K562 (cell line): ENCODE results near the gene RAB11FIP2.

Source experiments
- HDAC1 ChIP-seq, 2 experiments: fragments of 450-650 bp; IDR thresholded peaks; 2 replicates each; pipeline ENCODE4 v1.6.1; 2016 to 2017; ENCODE audit warnings: inconsistent platforms in 1 of 2, mild to moderate bottlenecking in 1 of 2, moderate library complexity in 1 of 2
- HDAC6 ChIP-seq: IDR thresholded peaks from 2 replicates; pipeline ENCODE4 v1.6.1; 2012; ENCODE audit warnings: low read depth, mild to moderate bottlenecking, control low read depth, inconsistent platforms, low read length, moderate library complexity
- HDGF ChIP-seq: fragments of 450-650 bp; IDR thresholded peaks from 2 replicates; pipeline ENCODE4 v1.6.1; 2016
- NONO ChIP-seq, 2 experiments: fragments of 200-400 bp in 1 of 2; fragments of 450-650 bp in 1 of 2; formaldehyde crosslinking in 1 of 2; IDR thresholded peaks; 2 replicates each; pipeline ENCODE4 v1.6.1; 2017; ENCODE audit warnings: low read depth in 2 of 2, mild to moderate bottlenecking in 2 of 2, moderate library complexity in 2 of 2, low read length in 1 of 2
- POLR2A ChIP-seq: fragments of 450-650 bp; conservative IDR thresholded peaks from 2 replicates; pipeline ENCODE4 v1.6.1; 2016
- XRCC5 ChIP-seq: fragments of 200-400 bp; formaldehyde crosslinking; IDR thresholded peaks from 2 replicates; pipeline ENCODE4 v1.6.1; 2017; ENCODE audit warnings: low read depth, mild to moderate bottlenecking, low read length
- ZNF124 ChIP-seq: sonication (generic); formaldehyde crosslinking; IDR thresholded peaks from 2 replicates; pipeline ENCODE4 v1.8.1; 2022; ENCODE audit warnings: missing genetic modification reagents
- ZNF384 ChIP-seq: IDR thresholded peaks from 2 replicates; pipeline ENCODE4 v1.6.1; 2012; ENCODE audit warnings: low read depth, low read length, improper control_type of control experiment
- ZNF507 ChIP-seq: conservative IDR thresholded peaks from 2 replicates; pipeline ENCODE4 v1.6.1; 2017; ENCODE audit warnings: missing genetic modification characterization, missing compliant biosample characterization
- TF ChIP-seq, protein P1 (sequence below): sonication (generic); formaldehyde crosslinking; IDR thresholded peaks from 2 replicates; pipeline ENCODE4 v1.5.0; 2020; ENCODE audit warnings: missing genetic modification reagents
- TF ChIP-seq, protein P2 (sequence below), 2 experiments: fragments of 450-650 bp; formaldehyde crosslinking in 1 of 2; IDR thresholded peaks; 2 replicates each; pipeline versions ENCODE4 v1.4.0 to v1.6.1; 2014 to 2020; ENCODE audit warnings: mild to moderate bottlenecking in 2 of 2, borderline replicate concordance in 1 of 2, low read depth in 1 of 2

DNA sequence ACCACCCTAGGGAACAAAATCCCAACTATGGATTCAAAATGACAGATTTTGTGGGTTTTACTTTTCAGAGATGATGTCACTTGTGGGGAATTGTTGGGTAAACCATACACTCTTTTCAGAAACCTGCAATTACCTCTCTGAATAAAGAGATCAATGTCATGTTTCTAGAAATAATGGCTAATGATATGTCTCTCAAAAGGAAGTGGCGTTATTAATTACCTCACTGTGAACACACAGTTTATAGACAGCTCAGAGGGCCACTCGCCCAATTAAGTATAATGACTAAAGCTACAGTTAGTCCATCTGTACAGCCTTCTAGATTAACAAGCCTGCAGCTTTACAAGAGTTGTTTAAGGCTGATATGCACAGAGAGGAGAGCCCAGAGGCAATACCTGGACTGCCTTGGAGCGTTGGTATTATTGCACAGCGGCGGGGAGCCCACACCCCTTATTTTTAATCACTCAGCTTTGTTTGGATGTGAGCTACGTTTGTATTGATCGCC, 79.5 kb downstream of the RAB11FIP2 start:
- TF ChIP-seq HDGF (no peak), ZNF124 (CRISPR knock-in tag) (no peak), HDAC1 (IDR thresholded peaks at IDR 0.05) (no peak), POLR2A (no peak), NONO (IDR thresholded peaks at IDR 0.05; ENCODE audit: low read depth in 2 of 2, low read length in 1 of 2) (no peak), ZNF384 (no peak), ZNF507 (tag) (no peak), HDAC6 (no peak), XRCC5 (no peak)
- TF ChIP-seq, protein P1, sequence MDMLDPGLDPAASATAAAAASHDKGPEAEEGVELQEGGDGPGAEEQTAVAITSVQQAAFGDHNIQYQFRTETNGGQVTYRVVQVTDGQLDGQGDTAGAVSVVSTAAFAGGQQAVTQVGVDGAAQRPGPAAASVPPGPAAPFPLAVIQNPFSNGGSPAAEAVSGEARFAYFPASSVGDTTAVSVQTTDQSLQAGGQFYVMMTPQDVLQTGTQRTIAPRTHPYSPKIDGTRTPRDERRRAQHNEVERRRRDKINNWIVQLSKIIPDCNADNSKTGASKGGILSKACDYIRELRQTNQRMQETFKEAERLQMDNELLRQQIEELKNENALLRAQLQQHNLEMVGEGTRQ = no peak
- TF ChIP-seq, protein P2, sequence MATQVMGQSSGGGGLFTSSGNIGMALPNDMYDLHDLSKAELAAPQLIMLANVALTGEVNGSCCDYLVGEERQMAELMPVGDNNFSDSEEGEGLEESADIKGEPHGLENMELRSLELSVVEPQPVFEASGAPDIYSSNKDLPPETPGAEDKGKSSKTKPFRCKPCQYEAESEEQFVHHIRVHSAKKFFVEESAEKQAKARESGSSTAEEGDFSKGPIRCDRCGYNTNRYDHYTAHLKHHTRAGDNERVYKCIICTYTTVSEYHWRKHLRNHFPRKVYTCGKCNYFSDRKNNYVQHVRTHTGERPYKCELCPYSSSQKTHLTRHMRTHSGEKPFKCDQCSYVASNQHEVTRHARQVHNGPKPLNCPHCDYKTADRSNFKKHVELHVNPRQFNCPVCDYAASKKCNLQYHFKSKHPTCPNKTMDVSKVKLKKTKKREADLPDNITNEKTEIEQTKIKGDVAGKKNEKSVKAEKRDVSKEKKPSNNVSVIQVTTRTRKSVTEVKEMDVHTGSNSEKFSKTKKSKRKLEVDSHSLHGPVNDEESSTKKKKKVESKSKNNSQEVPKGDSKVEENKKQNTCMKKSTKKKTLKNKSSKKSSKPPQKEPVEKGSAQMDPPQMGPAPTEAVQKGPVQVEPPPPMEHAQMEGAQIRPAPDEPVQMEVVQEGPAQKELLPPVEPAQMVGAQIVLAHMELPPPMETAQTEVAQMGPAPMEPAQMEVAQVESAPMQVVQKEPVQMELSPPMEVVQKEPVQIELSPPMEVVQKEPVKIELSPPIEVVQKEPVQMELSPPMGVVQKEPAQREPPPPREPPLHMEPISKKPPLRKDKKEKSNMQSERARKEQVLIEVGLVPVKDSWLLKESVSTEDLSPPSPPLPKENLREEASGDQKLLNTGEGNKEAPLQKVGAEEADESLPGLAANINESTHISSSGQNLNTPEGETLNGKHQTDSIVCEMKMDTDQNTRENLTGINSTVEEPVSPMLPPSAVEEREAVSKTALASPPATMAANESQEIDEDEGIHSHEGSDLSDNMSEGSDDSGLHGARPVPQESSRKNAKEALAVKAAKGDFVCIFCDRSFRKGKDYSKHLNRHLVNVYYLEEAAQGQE (IDR thresholded peaks at IDR 0.05; ENCODE audit: borderline replicate concordance) = no peak
- TF ChIP-seq, protein P2 (CRISPR knock-in tag; IDR thresholded peaks at IDR 0.05; ENCODE audit: low read depth) = no peak
